ENCODE results near the gene ABAT.

- TF ChIP-seq, protein P1, sequence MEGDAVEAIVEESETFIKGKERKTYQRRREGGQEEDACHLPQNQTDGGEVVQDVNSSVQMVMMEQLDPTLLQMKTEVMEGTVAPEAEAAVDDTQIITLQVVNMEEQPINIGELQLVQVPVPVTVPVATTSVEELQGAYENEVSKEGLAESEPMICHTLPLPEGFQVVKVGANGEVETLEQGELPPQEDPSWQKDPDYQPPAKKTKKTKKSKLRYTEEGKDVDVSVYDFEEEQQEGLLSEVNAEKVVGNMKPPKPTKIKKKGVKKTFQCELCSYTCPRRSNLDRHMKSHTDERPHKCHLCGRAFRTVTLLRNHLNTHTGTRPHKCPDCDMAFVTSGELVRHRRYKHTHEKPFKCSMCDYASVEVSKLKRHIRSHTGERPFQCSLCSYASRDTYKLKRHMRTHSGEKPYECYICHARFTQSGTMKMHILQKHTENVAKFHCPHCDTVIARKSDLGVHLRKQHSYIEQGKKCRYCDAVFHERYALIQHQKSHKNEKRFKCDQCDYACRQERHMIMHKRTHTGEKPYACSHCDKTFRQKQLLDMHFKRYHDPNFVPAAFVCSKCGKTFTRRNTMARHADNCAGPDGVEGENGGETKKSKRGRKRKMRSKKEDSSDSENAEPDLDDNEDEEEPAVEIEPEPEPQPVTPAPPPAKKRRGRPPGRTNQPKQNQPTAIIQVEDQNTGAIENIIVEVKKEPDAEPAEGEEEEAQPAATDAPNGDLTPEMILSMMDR (IDR thresholded peaks at IDR 0.05), result no peak
- TF ChIP-seq POLR2A (IDR thresholded peaks at IDR 0.05), result no peak
Measured at GRCh38 chr16:8627456-8627855, 47.0 kb upstream of the ABAT start.
